Measurements from ENCODE around the gene CPSF7.
A peak's percentile ranks its signal among the peaks of the same experiment; 100 is the strongest.

CPSF7 gene

DNA sequence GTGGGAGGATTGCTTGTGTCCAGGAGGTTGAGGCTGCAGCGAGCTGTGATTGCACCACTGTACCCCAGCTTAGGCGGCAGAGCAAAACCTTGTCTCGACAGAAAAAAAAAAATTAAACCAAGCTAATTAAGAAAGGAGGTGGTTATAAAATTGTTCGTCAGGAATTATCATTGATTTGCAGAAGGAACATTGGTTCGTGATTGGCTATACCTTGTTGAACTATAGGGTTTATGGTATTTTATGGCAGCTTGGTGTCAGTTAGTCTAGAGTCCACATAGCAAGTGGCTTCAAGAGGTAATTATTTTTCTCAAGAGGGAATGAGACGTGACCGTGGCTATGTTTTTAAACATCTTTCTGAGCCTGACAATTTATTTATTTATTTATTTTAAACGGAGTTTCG, 48.9 kb downstream of the CPSF7 start:
- DNase-seq, result no peak

DNA sequence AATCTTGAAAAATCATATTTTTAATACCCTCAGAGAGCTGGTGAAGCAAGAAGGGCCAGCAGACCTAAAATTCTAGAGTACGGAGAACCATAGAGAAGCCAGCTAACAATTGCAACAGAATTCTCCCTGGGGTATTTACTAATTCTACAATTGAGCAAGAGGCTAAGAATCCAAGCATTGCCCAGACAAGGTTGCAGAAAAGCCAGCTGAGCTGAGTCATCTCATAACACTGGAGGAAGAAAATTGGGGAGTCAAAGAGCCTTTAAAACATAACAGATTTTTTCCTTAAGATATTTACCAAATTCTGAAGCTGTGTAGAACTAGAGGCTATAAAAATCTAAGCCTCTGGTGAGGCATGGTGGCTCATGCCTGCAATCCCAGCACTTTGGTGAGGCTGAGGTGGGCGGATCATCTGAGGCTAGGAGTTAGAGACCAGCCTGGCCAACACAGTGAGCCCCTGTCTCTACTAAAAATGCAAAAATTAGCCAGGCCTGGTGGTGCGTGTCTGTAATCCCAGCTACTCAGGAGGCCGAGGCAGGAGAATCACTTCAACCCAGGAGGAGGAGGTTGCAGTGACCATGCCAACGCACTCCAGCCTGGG, 51.0 kb downstream of the CPSF7 start:
- DNase-seq, result peak; percentile 96

DNA sequence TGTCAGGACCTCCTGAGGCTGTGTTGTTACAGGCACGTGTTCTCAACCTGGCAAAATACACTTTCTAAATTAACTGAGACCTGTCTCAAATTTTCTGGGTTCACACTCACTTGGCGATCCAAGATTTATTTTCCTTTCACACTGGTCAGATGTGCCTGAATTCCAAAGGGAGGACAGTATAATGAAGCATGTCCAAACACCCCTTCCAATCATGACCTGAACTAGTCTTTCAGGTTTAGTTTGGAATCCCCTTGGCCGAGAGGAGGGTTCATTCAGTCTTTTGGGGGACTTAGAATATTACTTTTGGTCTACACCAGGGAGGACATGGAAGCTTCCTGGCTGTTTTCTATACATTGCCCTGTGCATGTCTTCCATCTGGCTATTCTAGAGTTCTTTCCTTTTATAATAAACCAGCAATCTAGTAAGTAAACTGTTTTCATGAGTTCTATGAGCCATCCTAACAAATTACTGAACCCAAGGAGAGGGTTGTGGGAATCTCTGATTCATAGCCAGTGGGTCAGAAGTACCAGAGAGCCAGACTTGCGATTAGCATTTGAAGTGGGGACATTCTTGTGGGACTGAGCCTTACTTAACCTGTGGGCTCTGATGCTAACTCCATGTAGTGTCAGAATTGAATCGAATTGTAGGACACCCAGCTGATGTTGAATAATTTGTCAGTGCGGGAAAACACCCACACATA, 52.2 kb downstream of the CPSF7 start:
- peak; percentile 57 for DNase-seq

- no peak for DNase-seq
Observed at GRCh38 chr11:61375761-61376108, 54.0 kb downstream of the CPSF7 start.

GRCh38 chr11:61372659-61373420, 56.9 kb downstream of the CPSF7 start:
- DNase-seq, result no peak

DNA sequence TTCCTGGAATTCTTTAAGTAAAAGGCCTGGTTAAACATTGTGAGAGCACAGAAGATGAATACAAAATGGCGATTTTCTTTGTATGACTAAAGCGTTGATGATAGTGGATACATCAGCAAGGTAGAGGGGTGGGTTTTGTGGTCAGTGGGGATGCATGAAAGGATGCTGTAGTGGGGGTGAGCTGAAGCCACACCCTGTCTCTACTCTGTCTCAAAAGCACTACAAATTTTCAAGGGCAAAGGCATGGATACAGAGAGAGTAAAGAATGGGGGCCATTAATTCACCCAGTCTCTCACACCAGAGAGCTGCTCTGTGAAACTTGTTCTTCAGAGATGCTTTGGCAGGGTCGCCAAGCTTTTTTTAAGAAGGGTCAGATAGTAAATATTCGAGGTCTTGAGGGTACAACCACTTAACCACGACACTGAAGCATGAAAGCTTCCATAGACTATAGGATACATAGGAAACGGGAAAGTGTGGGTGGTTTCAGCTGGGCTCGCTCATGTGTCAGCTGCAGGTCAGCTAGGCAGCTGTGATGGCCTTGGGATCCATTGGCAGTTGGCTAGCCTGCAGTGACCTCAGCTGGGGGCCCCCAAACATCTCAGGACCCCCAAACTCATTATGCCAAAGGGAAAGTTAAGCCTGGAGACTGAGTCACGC, 59.3 kb downstream of the CPSF7 start:
- DNase-seq, result no peak

DNA sequence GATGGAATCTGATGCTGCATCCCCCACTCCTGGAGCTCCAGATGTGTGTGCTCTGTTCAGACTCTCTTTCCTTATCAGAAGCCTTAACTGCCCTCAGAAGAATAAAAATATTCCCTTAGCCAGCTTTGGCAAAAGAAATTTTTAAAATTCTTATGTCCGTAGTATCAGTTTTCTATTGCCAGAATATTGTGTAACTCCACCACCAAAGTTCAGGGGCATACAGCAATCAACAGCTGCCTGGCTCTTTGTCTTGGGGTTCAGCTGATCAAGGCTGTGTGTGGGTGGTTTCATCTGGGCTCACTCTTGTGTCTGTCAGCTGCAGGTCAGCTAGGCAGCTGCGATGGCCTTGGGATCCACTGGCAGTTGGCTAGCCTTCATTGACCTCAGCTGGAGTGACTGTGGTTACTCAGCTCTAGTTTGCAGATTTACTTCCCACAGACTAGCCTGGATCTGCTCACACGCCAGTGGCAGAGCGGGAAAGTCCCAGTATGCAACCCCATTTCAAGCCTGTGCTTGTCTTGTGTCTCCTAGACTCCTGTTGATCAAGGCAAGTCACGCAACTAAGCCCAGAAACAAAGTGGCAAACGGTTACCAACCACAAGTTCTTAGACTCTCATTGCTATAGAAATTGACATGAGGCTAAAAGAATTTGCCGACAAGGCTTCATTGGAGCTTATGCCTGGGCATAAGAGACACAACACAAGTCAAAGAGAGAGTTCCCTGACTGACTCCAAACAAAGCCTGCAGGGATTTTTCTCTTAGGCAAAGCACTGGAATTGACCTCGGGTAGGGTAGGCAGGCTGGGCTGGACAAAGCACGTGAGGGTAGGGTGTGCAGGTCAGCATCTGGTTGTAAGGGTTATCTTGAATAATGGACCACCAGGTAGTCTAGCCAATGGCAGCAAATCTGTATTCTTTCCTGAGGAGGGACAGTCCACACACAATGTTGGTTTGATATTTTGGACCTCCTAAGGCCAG, 60.1 kb downstream of the CPSF7 start:
- no peak for DNase-seq

DNA sequence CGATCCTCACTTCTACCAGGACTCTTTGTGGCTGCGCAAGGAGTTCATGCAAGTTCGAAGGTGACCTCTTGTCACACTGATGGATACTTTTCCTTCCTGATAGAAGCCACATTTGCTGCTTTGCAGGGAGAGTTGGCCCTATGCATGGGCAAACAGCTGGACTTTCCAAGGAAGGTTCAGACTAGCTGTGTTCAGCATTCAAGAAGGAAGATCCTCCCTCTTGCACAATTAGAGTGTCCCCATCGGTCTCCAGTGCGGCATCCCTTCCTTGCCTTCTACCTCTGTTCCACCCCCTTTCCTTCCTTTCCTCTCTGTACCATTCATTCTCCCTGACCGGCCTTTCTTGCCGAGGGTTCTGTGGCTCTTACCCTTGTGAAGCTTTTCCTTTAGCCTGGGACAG, 61.1 kb downstream of the CPSF7 start:
- no peak for DNase-seq

GRCh38 chr11:61367406-61367805, 62.4 kb downstream of the CPSF7 start:
- DNase-seq, result no peak

GRCh38 chr11:61364012-61364675, 65.6 kb downstream of the CPSF7 start:
- DNase-seq, result no peak

DNA sequence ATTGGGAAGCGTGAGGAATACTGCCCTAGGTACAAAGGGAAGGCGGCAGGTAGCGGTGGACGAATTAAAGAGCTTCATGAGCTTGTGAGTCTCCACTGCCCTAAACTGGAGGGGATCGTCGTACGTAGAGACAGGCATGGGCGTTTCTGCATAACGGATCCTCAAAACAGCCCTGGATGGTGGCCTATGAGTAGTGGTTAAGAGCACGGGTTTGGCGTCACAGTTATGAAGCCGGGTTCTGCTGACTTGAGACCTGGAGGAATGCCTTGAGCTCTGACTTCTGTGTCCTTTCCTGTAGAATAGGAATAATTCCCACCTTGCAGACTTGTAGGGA, 67.3 kb downstream of the CPSF7 start:
- peak; percentile 45 for DNase-seq

DNA sequence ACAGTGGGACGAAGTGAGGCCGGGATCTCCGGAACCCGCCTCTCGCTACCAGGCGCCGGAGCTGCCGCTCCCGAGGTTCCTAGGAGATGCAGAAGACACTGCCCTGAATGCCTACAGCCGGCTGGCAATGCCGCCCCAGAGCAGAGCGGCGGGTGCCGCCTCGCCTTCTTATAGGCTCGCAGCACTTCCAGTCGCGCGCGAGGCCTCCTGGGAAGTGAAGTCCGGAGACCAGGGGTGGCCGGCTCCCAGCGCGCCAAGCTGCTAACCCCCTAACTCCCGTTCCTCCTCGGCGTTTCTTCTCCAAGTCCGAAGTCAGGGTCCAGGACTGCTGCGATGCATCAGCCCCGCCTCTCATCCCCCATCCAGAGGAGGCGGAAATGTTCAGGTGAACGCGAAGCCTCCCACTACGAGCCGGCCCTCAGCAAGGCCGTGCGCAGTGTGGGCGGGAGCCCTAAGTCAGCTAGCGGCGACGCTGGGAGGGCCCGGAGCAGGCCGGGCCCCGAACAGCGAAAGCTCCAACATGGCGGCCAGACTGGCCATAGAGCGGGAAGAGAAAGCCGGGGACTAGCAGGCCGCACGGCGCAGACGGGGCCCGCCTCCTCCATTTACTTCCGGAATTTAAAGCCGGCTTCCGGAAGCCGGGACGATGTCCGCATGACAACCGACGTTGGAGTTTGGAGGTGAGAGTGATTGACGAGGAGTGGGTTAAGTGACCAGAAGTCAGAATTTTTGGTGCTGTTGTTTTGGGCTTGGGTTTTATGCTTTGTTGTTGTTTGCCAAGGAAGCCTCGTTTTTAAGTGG, 67.8 kb downstream of the CPSF7 start, which contains the start of the genes CYB561A3 and TMEM138:
TSS of gene CYB561A3 (minus strand) at position 142 of the 801 bp plus-strand sequence. CDS start 5,169 bp downstream, outside the sequence.
TSS of gene TMEM138 (plus strand) at position 634 of the 801 bp plus-strand sequence. CDS start 2,017 bp downstream, outside the sequence.
- DNase-seq, result peak; percentile 94

DNA sequence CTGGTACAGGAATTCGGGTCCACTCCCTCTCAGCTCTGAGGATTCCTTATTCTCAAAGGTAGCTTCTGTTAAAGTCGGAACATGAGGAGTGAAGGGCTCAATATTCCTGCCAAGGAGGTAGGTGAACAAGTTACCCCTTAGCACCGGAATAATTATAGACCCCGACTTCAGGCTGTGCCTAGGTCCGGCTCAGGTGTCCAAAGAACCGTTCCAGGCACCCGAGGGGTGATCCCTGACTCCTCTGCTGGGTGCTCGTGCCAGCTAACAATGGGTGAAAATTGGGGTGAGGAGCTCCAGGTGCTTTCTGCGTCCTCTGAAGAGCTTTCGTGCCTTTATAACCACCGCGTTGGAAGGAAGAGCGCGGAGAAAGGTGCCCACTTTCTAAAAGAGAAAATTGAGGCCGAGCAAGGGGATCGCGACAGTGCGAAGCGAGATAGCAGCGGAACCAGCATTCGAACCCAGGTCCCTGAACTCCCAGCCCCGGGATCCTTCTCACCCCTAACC, 68.5 kb downstream of the CPSF7 start:
- DNase-seq, result no peak

DNA sequence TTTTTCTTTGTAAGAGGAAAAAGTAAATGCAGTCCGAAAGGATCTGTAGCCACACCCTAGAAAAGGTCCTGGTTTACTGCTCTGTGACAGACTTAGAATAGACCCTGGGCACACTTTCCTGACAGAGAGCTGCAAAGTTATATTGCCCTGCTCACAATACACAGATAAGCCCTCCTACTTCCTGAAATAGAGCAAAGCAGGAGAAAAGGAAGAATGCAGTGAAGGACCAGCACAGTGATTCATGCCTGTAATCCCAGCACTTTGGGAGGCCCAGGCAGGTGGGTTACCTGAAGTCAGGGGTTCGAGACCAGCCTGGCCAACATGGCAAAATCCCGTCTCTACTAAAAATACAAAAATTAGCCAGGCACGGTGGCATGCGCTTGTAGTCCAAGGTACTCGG, 70.3 kb downstream of the CPSF7 start:
- DNase-seq, result no peak

- DNase-seq, result no peak
Observed at GRCh38 chr11:61358566-61358965, 71.2 kb downstream of the CPSF7 start.

- no peak for DNase-seq
Observed at GRCh38 chr11:61357894-61358239, 71.9 kb downstream of the CPSF7 start.

- DNase-seq, result no peak
Observed at GRCh38 chr11:61357233-61357893, 72.4 kb downstream of the CPSF7 start.

GRCh38 chr11:61356706-61357105, 73.1 kb downstream of the CPSF7 start:
- no peak for DNase-seq

- no peak for DNase-seq
Observed at GRCh38 chr11:61354208-61354607, 75.6 kb downstream of the CPSF7 start.

All from fibroblast of skin of right biceps (primary cell).